ENCODE data around the gene DLGAP4. TPM values are rescaled to one million over a fixed set of nuclear protein-coding genes. Genes with fewer than 3 reads are reported as not detected.
A peak's percentile ranks its signal among the peaks of the same experiment; 100 is the strongest.

Gene DLGAP4
- total and polyA plus RNA-seq, 2 of the 13 experiments (the other 11 are each of a cell fraction or from before 2014, with no cell fraction given), result 15.2 to 26.7 TPM

- peak; percentile 67; the same call in 1 of the 2 replicates for TF ChIP-seq ZBTB26 (CRISPR knock-in tag; IDR thresholded peaks at IDR 0.05; ENCODE audit: borderline replicate concordance)
- TF ChIP-seq TRIM22 (IDR thresholded peaks at IDR 0.05), result no peak
- peak; percentile 97 for TF ChIP-seq ZNF274 (CRISPR knock-in tag; IDR thresholded peaks at IDR 0.05)
- peak; percentile 62; the same call in 1 of the 2 replicates for TF ChIP-seq ZMAT3 (CRISPR knock-in tag; conservative IDR thresholded peaks at IDR 0.05)
- TF ChIP-seq ZNF234 (CRISPR knock-in tag; conservative IDR thresholded peaks at IDR 0.05), result no peak; the same call in 1 of the 2 replicates
- TF ChIP-seq CEBPB (IDR thresholded peaks at IDR 0.05; ENCODE audit: borderline replicate concordance, low read depth, low read length), result no peak
- peak; percentile 86 for TF ChIP-seq HNF1B (CRISPR knock-in tag; IDR thresholded peaks at IDR 0.05)
- TF ChIP-seq ZNF83 (CRISPR knock-in tag; IDR thresholded peaks at IDR 0.05; ENCODE audit: borderline replicate concordance), result peak; percentile 91; the same call in 1 of the 2 replicates
- TF ChIP-seq TEAD3 (CRISPR knock-in tag; optimal IDR thresholded peaks at IDR 0.05; ENCODE audit: borderline replicate concordance), result peak; percentile 71
- no peak for TF ChIP-seq U2AF2 (IDR thresholded peaks at IDR 0.05; ENCODE audit: low read depth, low read length)
- TF ChIP-seq PRMT3 (CRISPR knock-in tag; IDR thresholded peaks at IDR 0.05; ENCODE audit: borderline replicate concordance, low read depth), result no peak
- 0 out of 2 replicates have a peak, but pooled peaks have one; percentile 30 for TF ChIP-seq PHF21A (CRISPR knock-in tag; IDR thresholded peaks at IDR 0.05)
- no peak for TF ChIP-seq ZNF24 (IDR thresholded peaks at IDR 0.05)
- TF ChIP-seq DNMT1 (CRISPR knock-in tag; IDR thresholded peaks at IDR 0.05), result no peak
- no peak for TF ChIP-seq GABPA (IDR thresholded peaks at IDR 0.05; ENCODE audit: low read depth, low read length)
- TF ChIP-seq GABPA (CRISPR knock-in tag; IDR thresholded peaks at IDR 0.05; ENCODE audit: low read depth), result no peak
- no peak for TF ChIP-seq FOXO4 (CRISPR knock-in tag; conservative IDR thresholded peaks at IDR 0.05)
- TF ChIP-seq ZBTB37 (CRISPR knock-in tag; IDR thresholded peaks at IDR 0.05), result 0 out of 2 replicates have a peak, but pooled peaks have one; percentile 73
- TF ChIP-seq MIER3 (CRISPR knock-in tag; IDR thresholded peaks at IDR 0.05; ENCODE audit: borderline replicate concordance), result peak; percentile 46; the same call in 1 of the 2 replicates
- no peak for TF ChIP-seq SMARCE1 (IDR thresholded peaks at IDR 0.05; ENCODE audit: borderline replicate concordance)
- TF ChIP-seq MTA1 (CRISPR knock-in tag; IDR thresholded peaks at IDR 0.05; ENCODE audit: borderline replicate concordance), result peak; percentile 63; the same call in 1 of the 2 replicates
- TF ChIP-seq ZNF282 (IDR thresholded peaks at IDR 0.05; ENCODE audit: partially characterized antibody), result no peak
- no peak for TF ChIP-seq FLYWCH1 (CRISPR knock-in tag; IDR thresholded peaks at IDR 0.05)
These were observed 154.8 kb downstream of the DLGAP4 start (continued) for GRCh38 chr20:36460648-36461599.

Measured in HepG2 (cell line).